H54 (cell line): ENCODE data around the gene SULT1A2.
"Not testable (repeated sequence)": the region's sequence is repeated elsewhere in the genome, so short reads cannot be mapped to it uniquely, and the experiment has no call there.

ENCODE experiments used
- DNase-seq: peaks from one replicate; pipeline ENCODE4 v3.0.0; 2011; ENCODE audit warnings: low spot score, mixed read lengths; ENCODE audit not compliant: insufficient read length
- FAIRE-seq: peaks from 3 replicates; lab custom pipeline; 2011; peaks lifted over from hg19 to GRCh38; lab: Jason Lieb, UNC
- POLR2A ChIP-seq: IDR thresholded peaks from 2 replicates; pipeline ENCODE4 v1.6.1; 2011; ENCODE audit warnings: low read depth, mild to moderate bottlenecking, low read length

Gene SULT1A2

DNA sequence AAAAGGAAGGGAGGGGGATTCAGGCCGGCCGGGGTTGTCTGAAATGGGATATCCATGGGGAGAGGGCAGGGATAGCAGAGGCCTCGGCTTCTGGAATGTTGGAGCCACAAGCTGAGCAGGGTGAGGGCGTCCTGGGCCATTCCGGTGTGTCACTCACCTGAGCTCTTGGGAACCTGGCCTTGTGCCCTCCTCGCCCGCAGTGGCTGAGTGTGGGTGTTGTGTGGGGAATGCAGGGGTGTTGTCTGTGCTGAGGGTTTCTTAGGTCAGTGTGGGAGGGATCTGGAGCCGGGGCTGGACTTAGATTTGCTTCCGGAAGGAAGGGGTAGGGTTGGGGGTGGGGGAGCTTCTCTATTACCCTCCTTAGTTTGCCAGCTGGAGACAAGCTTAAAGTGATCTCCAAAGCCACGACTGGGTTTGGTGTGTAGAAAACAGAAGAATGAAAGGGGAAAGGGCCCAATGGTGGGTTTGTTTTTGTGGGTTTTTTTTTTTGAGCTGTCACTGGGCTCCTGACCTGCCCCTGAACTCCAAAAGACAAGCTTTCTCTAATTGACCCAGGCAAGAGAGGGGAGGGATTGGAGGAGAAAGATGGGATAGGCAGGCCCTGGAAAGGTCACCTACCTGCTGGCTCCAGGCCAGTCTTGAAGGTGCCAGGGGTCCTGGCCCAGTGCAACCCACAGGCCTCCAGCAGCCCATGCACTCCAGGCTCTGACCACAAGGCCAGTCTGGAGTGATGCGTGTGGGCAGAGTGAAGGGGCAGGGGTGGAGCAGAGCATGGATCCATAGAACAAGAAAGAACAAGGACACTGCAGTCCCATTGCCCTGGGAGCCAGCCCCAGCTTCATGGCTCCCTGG lies at the start of gene SULT1A2:
Gene SULT1A2 (minus strand): TSS at position 211 of the 852 bp plus-strand sequence. CDS start 1,120 bp downstream, outside the sequence.
- TF ChIP-seq POLR2A = no peak
- FAIRE-seq = no peak
- no peak for DNase-seq

DNA sequence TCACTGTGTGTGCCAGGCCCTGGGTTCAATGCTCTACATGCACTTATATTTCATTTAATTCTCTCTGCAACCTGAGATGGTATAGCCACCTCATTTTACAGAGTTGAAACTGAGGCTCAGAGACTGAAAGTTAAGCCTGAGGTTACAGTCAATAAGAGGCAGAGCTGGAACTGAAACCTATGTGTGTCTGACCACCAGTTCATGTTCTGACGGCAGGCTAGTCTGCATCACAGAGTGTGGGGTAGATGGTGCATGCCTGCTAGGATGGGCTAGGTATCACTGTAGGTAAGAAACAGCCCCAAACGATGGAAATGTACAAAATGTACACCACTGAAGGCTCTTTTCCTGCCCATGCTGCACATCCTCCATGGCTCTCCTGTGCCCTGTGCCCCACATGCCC lies 43.1 kb upstream of the SULT1A2 start:
- FAIRE-seq, DNase-seq: not testable (repeated sequence)

DNA sequence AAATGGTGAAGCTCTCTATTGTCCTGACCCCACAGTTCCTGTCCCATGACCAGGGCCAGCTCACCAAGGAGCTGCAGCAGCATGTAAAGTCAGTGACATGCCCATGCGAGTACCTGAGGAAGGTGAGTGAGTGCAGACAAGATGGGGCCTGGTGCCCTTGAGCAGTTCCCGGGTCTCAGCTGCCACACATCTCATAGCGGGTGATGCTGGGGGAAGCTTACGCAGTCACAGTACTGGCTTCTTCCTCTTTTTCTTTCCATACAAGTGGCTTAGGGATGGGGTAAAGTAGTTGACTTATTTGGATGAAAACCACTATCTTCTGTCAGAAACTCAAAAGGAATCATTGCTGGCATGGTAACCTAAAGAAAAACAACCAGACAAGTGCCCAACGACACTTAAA lies 41.5 kb upstream of the SULT1A2 start:
- not testable (repeated sequence) for DNase-seq, FAIRE-seq

DNA sequence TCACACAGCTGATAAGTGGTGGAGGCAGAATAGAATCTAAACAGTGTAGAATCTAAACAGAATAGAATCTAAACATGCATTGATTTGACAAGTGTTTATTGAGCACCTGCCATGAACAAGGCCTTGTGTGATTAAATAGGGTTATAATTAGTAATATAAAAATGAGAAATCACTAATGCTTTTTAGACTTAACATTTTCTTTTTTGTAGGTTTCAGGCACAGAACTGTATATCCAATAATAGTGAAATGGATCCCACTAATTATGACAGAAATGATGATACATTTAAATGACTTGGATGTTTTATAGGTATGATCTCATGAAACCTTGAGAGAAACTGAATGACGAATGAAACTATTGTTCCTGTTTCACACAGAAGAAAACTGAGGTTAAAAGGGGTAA lies 40.9 kb upstream of the SULT1A2 start, which contains the start of gene NPIPB8:
Gene NPIPB8 (plus strand): TSS at position 301 of the 400 bp plus-strand sequence. CDS start 296 bp downstream, outside the sequence.
- FAIRE-seq = not testable (repeated sequence)

DNA sequence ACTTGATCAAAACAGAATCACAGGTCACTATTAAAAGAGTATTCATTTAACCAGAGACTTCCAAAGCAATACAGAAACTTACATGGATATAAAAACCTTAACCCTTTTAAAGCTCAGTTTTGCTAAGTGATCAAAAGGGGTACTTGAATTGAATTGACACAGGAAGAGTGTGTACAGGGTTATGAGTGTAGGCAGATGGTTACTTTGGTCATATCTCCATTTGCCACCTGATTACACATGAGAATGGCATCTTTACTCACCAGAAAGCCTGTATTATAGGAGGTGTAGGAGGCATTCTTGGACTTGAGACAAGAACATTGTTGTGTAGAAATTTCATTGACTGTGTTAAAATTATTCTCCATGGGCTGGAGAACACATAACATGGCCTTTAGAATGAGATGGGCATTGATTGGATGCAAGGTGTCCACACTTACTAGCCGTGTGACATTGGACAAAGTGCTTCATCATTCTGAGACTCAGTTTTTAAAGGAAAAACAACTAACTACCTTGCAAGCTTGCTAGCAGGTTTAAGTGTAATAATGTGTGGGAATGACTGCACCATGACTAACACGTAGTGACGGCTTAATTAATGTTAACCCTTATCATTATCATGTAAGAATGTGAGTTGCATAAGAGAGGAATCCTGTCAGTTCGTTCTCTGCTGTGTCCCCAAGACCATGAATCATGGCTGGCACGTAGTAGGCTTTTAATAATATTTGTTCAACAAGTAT lies 39.4 kb upstream of the SULT1A2 start:
- DNase-seq = not testable (repeated sequence)
- FAIRE-seq = peak; percentile 30

More for the DNA sequence above, 40.9 kb upstream of the SULT1A2 start, which contains the start of gene NPIPB8:
- not testable (repeated sequence) for DNase-seq

DNA sequence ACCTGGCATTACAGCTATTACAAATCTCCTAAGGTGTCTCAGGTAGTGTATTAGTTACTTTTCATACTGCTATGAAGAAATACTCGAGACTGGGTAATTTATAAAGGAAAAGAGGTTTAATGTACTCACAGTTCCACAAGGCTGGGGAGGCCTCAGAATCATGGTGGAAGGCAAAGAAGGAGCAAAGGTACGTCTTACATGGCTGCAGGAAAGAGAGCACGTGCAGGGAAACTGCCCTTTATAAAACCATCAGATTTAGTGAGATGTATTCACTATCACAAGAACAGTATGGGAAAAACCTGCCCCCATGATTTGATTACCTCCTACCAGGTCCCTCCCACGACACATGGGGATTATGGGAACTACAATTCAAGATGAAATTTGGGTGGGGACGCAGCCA lies 34.1 kb upstream of the SULT1A2 start:
- not testable (repeated sequence) for DNase-seq, FAIRE-seq

DNA sequence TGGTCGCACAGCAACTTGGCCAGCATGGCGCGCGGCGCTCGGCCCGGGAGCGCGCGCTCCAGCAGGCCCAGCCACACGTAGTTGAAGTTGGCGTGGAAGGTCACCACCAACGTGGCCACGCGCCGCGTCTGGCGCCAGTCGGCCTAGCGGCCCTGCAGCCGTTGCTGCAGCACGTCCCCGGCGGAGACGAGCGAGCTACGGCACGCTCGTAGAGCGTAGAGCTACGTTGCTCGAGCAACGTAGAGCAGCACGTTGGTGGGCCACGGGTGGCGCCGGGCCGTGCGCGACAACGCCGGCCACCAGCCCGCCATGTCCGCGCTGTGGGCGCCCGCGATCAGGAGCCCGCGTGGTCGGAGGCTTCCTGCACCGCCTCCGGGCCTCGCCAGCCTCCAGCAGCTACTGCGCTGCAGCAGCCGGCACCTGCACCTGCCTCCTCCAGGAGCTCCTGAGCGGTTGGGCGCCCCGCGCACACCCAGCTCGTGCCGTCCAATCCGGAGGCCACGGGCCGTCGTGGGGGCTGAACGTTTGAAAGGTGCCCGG lies 26.4 kb upstream of the SULT1A2 start:
- FAIRE-seq (no peak), DNase-seq (no peak)
- no peak for TF ChIP-seq POLR2A

DNA sequence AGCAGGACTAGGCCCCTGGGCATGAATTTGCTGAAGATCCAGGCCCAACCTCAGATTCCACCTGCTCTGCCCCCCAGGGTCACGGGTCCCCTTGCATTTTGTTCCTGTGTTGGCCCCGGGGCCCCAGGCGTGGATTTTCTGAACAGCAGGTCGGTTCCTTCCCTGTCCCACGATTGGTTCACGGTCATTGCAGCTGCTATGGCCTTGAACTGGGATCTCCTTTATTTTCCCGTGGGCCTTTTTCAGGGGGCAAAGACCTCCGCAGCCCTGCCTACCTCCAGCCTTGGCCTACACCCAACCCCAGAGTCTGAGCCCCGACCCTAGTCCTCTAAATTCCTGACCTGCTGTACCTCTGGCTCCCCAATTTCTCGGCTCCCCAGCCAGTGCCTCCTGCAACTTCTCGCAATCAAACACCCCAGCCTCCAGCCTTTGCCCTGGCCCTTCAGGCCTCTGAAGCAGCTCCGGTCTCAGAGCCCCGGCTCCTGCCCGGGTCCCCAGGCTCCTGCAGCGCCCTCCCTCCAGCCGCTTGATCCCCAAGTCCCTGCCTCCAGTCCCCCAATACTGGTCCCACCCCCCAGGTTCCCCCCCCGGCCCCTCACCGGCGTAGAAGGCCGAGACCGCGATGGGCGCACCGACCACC lies 25.8 kb upstream of the SULT1A2 start:
- not testable (repeated sequence) for DNase-seq, FAIRE-seq

DNA sequence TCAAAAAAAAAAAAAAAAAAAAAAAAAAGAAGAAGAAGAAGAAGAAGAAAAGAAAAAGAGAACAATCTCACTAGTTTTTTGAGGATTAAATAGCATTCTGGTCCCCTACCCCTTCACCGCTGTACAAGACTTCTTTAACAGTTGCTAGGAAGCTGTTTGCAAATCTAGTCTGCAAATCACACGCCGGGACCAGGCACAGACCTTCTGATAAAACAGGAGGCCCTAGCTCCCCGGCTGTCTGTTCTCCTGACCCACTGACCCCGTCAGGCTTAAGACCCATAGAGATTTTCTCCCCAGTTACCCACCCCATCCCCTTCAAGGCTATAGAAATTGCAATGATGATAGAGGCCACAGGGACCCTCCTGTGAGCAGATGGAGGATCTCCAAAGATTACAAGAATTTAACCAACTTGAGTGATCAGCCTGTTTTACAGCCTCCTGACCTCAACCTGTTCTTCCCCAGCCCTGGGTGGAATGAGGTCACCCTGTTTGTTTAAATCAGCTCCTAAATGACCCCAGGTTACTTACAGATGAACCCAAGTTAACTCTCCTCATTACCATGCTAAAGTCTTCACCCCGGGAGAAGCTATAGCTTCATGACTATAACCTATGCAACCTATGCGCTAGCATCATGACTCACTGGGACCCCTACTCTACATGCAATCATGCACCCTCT lies 24.8 kb upstream of the SULT1A2 start:
- DNase-seq = no peak

DNA sequence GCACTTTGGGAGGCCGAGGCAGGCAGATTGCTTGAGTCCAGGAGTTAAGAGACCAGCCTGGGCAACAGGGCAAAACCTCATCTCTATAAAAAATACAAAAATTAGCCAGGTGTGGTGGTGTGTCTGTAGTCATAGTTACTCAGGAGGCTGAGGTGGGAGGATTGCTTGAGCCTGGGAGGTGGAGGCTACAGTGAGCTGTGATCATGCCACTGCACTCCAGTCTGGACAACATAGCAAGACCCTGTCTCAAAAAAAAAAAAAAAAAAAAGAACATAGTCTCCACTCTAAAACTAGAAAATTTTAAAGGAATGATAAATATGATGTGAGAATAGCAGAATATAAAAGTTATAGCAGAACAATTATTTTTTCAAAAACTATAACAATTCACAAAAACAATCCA lies 23.5 kb upstream of the SULT1A2 start:
- not testable (repeated sequence) for FAIRE-seq, DNase-seq

More for the DNA sequence above, 24.8 kb upstream of the SULT1A2 start:
- no peak for FAIRE-seq
- no peak for TF ChIP-seq POLR2A

DNA sequence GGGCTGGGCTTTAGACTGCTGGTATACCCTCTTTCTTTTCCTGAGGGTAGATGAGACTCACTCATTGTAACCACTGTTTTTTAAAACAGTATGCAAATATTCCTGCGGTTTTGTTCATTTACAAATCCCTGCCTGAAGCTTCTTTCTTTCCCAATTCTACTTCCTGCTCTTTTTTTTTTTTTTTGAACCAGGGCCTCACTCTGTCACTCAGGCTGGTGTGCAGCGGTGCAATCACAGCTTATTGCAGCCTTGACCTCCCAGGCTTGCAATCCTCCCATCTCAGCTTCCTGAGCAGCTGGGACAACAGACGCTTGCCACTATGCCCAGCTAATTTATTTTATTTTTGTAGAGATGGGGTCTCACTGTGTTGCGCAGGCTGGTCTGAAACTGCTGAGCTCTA lies 21.0 kb upstream of the SULT1A2 start:
- no peak for DNase-seq
- FAIRE-seq = no peak
- no peak for TF ChIP-seq POLR2A

DNA sequence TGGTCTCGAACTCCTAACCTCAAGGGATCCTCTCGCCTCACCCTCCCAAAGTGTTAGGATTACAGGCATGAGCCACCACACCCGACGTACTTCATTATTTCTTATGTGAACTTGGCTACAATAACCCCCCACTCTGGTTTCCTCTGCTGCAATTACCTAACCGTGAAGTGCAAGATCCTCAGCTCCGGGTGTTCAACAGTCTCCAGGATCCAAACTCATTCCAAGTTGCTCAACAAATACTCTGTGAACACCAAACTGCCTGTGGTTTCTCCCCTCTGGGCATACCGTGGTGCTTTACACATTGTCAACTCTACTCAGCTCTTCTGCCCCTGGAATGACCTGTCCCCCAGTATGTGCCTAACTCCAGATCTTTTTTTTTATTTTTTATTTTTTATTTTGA lies 19.8 kb upstream of the SULT1A2 start:
- FAIRE-seq (no peak), DNase-seq (no peak)
- TF ChIP-seq POLR2A = no peak

DNA sequence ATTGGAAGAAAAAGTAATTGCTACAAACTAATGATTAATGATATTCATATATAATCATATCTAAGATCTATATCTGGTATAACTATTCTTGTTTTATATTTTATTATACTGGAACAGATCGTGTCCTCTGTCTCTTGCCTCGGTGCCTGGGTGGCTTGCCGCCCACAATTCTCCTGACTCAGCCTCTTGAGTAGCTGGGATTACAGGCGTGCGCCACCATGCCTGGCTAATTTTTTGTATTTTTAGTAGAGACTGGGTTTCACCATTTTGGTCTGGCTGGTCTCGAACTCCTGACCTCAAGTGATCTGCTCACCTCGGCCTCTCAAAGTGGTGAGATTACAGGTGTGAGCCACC lies 19.4 kb upstream of the SULT1A2 start:
- DNase-seq, FAIRE-seq: not testable (repeated sequence)

DNA sequence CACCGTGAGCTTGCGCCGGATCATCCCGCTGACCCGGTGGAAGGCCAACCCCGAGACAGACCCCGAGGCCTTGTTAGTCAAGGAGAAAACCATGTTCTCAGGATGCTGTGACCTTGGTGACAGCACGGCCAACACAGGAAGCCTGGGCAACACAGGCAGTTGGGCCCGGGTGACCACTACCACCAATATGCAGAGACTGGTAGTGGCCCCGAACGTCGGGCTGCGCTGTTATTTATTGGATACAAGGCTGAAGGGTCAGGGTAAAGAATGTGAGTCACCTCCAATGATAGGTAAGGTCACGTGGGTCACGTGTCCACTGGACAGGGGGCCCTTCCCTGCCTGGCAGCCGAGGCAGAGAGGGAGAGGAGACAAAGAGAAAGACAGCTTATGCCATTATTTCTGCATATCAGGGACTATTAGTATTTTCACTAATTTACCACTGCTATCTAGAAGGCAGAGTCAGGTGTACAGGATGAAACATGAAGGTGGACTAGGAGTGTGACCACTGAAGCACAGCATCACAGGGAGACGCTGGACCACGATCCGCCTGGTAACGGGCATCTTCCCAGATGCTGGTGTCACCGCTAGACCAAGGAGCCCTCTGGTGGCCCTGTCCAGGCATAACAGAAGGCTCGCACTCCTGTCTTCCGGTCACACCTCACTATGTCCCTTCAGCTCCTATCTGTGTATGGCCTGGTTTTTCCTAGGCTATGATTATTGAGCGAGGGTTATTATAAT lies 18.8 kb upstream of the SULT1A2 start:
- not testable (repeated sequence) for DNase-seq, FAIRE-seq

DNA sequence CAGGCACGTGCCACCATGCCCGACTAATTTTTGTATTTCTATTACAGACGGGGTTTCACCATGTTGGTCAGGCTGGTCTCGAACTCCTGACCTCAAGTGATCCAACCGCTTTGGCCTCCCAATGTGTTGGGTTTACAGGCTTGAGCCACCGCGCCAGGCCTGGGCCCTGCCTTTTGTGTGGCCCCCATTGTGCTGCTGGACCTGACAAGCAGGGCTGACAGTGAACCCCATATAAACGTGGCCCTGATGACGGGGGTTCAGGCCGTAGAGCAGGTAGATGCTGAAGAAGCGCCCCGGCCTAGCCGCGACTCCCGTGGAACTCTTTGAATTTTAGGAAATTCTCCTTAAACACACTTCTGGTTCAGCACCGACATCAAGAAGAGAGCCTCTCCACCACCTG lies 17.7 kb upstream of the SULT1A2 start:
- FAIRE-seq = not testable (repeated sequence)

DNA sequence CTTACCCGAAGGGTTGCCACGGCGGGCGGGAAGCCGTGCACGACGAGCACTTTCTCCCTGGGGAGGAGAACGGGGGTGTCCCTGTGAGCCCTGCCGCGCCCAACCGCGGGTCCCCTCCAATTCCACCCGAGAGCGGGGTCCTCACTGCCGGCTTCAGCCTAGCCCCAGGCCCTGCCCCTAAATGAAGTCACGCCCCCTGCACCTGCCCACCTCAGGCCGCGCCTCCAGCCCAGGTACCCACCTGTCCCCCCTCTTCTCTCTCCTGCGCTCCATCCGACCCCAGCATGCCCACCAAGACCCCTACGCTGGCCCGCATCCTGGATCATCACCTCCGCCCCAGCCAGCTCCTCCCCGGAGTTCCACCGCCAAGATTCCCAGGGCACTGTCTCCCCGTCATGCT lies 17.1 kb upstream of the SULT1A2 start:
- DNase-seq, FAIRE-seq: not testable (repeated sequence)

More for the DNA sequence above, 17.7 kb upstream of the SULT1A2 start:
- DNase-seq = not testable (repeated sequence)

DNA sequence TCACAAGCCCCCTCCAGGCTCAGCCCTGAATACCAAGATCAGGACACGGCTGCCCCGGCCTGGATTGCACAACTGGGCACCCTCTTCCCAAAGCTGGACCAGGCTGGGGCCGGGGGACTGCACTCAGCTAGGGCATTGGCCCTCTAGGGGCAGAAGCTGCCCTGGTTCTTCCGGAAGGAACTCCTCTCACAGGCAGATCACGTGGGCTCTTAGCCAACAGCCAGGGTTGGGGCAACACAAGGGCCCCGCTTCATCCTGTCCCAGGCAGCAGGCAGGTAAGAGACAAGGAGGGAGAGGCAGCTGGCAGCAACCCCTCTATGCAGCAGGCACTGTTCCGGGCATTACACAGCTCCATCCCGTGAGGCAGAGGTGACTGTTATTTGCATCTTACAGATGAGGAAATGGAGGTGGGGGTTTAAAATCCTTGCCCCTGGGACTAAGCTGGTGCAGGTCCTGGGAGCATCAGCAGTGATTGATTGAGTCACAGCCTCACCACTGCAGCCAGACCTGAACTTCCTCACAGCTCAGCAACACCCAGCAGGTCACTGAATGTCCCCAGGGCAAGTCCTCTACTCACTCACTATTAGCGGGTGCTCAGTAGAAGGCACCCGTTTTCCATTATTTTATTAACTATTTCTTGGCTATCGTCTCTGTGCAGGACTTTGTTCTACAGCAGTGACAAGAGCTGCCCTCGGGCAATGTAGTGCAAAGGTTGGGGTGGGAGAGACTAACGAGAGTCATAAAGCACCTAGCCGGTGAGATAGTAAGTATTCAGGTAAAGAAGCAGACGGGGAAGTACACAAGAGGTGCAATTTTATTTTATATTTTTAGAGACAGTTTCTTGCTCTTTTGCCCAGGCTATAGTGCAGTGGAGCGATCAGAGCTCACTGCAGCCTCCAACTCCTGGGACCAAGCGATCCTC lies 15.8 kb upstream of the SULT1A2 start:
- not testable (repeated sequence) for FAIRE-seq, DNase-seq
